IPS DF 19.7 (cell line): Measurements from ENCODE around the gene SAMMSON.

Experiments
- DNase-seq: peaks from one replicate; pipeline ENCODE4 v3.0.0-alpha.2; 2013; ENCODE audit warnings: low read depth, low spot score

Gene SAMMSON

GRCh38 chr3:70086336-70086735 is 86.8 kb downstream of the SAMMSON start:
- DNase-seq, result no peak

GRCh38 chr3:70090322-70090913 is 90.9 kb downstream of the SAMMSON start:
- no peak for DNase-seq

GRCh38 chr3:70094197-70094596 is 94.7 kb downstream of the SAMMSON start:
- no peak for DNase-seq

- no peak for DNase-seq
Measured at GRCh38 chr3:70095260-70095659, 95.7 kb downstream of the SAMMSON start.

GRCh38 chr3:70096376-70097066 is 97.0 kb downstream of the SAMMSON start:
- no peak for DNase-seq

GRCh38 chr3:70097084-70097483 is 97.6 kb downstream of the SAMMSON start:
- DNase-seq, result no peak

- peak; percentile 15 for DNase-seq
Measured at GRCh38 chr3:70108072-70108471, 108.5 kb downstream of the SAMMSON start.

- no peak for DNase-seq
Measured at GRCh38 chr3:70108546-70108945, 109.0 kb downstream of the SAMMSON start.

- DNase-seq, result no peak
Measured at GRCh38 chr3:70110066-70110465, 110.5 kb downstream of the SAMMSON start.

- DNase-seq, result no peak
Measured at GRCh38 chr3:70111411-70111810, 111.9 kb downstream of the SAMMSON start.

GRCh38 chr3:70112751-70113150 is 113.2 kb downstream of the SAMMSON start:
- DNase-seq, result no peak

GRCh38 chr3:70114431-70114830 is 114.9 kb downstream of the SAMMSON start:
- DNase-seq, result no peak

- DNase-seq, result no peak
Measured at GRCh38 chr3:70119879-70120278, 120.3 kb downstream of the SAMMSON start.
